PFSK-1 (cell line): Measurements from ENCODE around the gene JAG1. TPM values are rescaled to one million over a fixed set of nuclear protein-coding genes. Genes with fewer than 3 reads are reported as not detected.
A peak's percentile ranks its signal among the peaks of the same experiment; 100 is the strongest.

ENCODE experiments used
- FOXP2 ChIP-seq: optimal IDR thresholded peaks from 2 replicates; pipeline ENCODE3; 2011; ENCODE audit warnings: borderline replicate concordance, control low read depth, inconsistent platforms; ENCODE audit not compliant: insufficient read depth; ENCODE audit errors: extremely low read length, extremely low read depth
- POLR2AphosphoS5 ChIP-seq: IDR thresholded peaks from 2 replicates; pipeline ENCODE4 v1.6.1; 2012; ENCODE audit warnings: low read depth, mild to moderate bottlenecking, control low read depth, low read length, moderate library complexity
- REST ChIP-seq, 2 experiments: IDR thresholded peaks; 2 replicates each; pipeline versions ENCODE4 v1.6.1 to v1.8.0; 2011 to 2012; ENCODE audit warnings: low read depth in 2 of 2, low read length in 2 of 2, control low read depth in 1 of 2, inconsistent platforms in 1 of 2, mild to moderate bottlenecking in 1 of 2, moderate library complexity in 1 of 2; ENCODE audit not compliant: insufficient read depth in 1 of 2
- SIN3A ChIP-seq: IDR thresholded peaks from 2 replicates; pipeline ENCODE4 v1.6.1; 2012; ENCODE audit warnings: mild to moderate bottlenecking, low read length, moderate library complexity, borderline replicate concordance; ENCODE audit not compliant: insufficient read depth
- TAF1 ChIP-seq: IDR thresholded peaks from 2 replicates; pipeline ENCODE4 v1.6.1; 2012; ENCODE audit warnings: low read length, control low read depth, borderline replicate concordance; ENCODE audit not compliant: insufficient read depth
- polyA plus RNA-seq: library from polyadenylated mRNA; unstranded; fragments of >200 nt; gene quantifications from one replicate; pipeline ENCODE4 v1.2.1, GENCODE V29; 2012; ENCODE audit warnings: low read depth, missing spikeins; ENCODE audit not compliant: insufficient read length

The JAG1 gene
- polyA plus RNA-seq, result 28.3 TPM

GRCh38 chr20:10673842-10674683 lies at the start of gene JAG1:
TSS of gene JAG1 (minus strand) at chr20:10673999. CDS start at chr20:10673530, 469 bp downstream.
- TF ChIP-seq TAF1 (peak; percentile 83; the same call in 1 of the 2 replicates), SIN3A (0 out of 2 replicates have a peak, but pooled peaks have one; percentile 57), REST (IDR thresholded peaks at IDR 0.05; ENCODE audit: insufficient read depth in 1 of 2, low read depth in 2 of 2, low read length in 2 of 2) (no peak), FOXP2 (peak; percentile 9), POLR2AphosphoS5 (peak; percentile 94)

- TF ChIP-seq REST (IDR thresholded peaks at IDR 0.05; ENCODE audit: insufficient read depth in 1 of 2, low read depth in 2 of 2, low read length in 2 of 2) (no peak), POLR2AphosphoS5 (no peak), FOXP2 (no peak), TAF1 (no peak), SIN3A (no peak)
Measured at GRCh38 chr20:10721976-10722375, 48.2 kb upstream of the JAG1 start.

- TF ChIP-seq POLR2AphosphoS5, result no peak
- TF ChIP-seq TAF1, result no peak
- TF ChIP-seq REST (IDR thresholded peaks at IDR 0.05; ENCODE audit: insufficient read depth in 1 of 2, low read depth in 2 of 2, low read length in 2 of 2), result no peak
- TF ChIP-seq SIN3A, result no peak
- no peak for TF ChIP-seq FOXP2
Measured at GRCh38 chr20:10721137-10721896, 47.5 kb upstream of the JAG1 start.

GRCh38 chr20:10720565-10720964 lies 46.8 kb upstream of the JAG1 start:
- TF ChIP-seq SIN3A (no peak), FOXP2 (no peak), REST (IDR thresholded peaks at IDR 0.05; ENCODE audit: insufficient read depth in 1 of 2, low read depth in 2 of 2, low read length in 2 of 2) (no peak), POLR2AphosphoS5 (no peak), TAF1 (no peak)
